ENCODE results near the gene BEST3. TPM values are rescaled to one million over a fixed set of nuclear protein-coding genes. Genes with fewer than 3 reads are reported as not detected.

Gene BEST3
- total RNA-seq, 1 experiment from 2014 or later, result 0.54 TPM

DNA sequence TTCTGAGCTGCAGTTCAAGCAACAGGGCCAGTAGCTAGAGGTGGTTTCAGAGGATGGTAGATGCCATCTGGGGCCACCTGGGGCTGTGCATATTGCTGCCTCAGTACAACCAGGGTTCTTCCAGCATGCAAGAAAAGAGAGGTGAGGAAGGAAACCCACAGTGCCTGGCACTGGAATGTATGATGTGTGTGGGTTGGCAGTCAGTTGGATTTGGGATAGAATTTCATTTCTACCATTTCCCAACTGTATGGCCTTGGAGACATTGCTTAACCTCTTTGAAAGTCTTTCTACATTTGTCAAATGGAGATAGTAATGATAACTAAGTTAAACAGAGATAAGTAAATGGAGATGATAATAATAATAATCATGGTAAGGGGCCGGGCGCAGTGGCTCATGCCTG is 78.2 kb downstream of the BEST3 start:
- Histone ChIP-seq H3K4me2 (ENCODE audit: low read length) (no peak overlapping the region), H3K27me3 (ENCODE audit: insufficient read depth, low read length) (no peaks in the 10 kb centered on the region), H4K20me1 (ENCODE audit: insufficient read depth) (no peaks in the 10 kb centered on the region), H3K4me3 (replicated peaks in 1 of 2; ENCODE audit: low read depth in 1 of 2, low read length in 2 of 2) (no peak overlapping the region), H3K9me3 (ENCODE audit: control insufficient read depth in 1 of 2, insufficient read depth in 1 of 2, low read depth in 1 of 2, low read length in 2 of 2) (no peaks in the 10 kb centered on the region), H3K9me2 (ENCODE audit: insufficient read depth) (no peaks in the 10 kb centered on the region), H3K36me3 (ENCODE audit: control insufficient read depth in 1 of 2, insufficient read depth in 2 of 2, low read length in 2 of 2) (no peaks in the 10 kb centered on the region), H3K9ac (ENCODE audit: low read length) (no peak overlapping the region), H3K27ac (ENCODE audit: low read depth, low read length) (no peak overlapping the region), H2AFZ (ENCODE audit: low read depth, low read length, poor library complexity, severe bottlenecking) (no peak overlapping the region), H3K4me1 (ENCODE audit: control insufficient read depth in 1 of 2, insufficient read depth in 2 of 2, low read length in 2 of 2) (no peaks in the 10 kb centered on the region), H3K79me2 (ENCODE audit: insufficient read depth, low read length) (no peaks in the 10 kb centered on the region)
- DNase-seq (ENCODE audit: low read depth, low spot score) (no peak), ATAC-seq (no peak)
- intact Hi-C loops (cut with micrococcal nuclease), result no loop called here
- TF ChIP-seq SIN3A (IDR thresholded peaks at IDR 0.05; ENCODE audit: low read depth) (no peak), TCF7L2 (IDR thresholded peaks at IDR 0.05; ENCODE audit: borderline replicate concordance, extremely low read depth, insufficient read depth, insufficient read length) (no peak), SP1 (IDR thresholded peaks at IDR 0.05; ENCODE audit: low read depth) (no peak), YY1 (IDR thresholded peaks at IDR 0.05; ENCODE audit: extremely low read depth, insufficient replicate concordance, low read depth, low read length) (no peak), EGR1 (IDR thresholded peaks at IDR 0.05; ENCODE audit: low read depth) (no peak), JUND (IDR thresholded peaks at IDR 0.05) (no peak), EZH2 (IDR thresholded peaks at IDR 0.05) (no peak), ZNF274 (IDR thresholded peaks at IDR 0.05; ENCODE audit: low read depth, low read length) (no peak)
- TF ChIP-seq, protein P1, sequence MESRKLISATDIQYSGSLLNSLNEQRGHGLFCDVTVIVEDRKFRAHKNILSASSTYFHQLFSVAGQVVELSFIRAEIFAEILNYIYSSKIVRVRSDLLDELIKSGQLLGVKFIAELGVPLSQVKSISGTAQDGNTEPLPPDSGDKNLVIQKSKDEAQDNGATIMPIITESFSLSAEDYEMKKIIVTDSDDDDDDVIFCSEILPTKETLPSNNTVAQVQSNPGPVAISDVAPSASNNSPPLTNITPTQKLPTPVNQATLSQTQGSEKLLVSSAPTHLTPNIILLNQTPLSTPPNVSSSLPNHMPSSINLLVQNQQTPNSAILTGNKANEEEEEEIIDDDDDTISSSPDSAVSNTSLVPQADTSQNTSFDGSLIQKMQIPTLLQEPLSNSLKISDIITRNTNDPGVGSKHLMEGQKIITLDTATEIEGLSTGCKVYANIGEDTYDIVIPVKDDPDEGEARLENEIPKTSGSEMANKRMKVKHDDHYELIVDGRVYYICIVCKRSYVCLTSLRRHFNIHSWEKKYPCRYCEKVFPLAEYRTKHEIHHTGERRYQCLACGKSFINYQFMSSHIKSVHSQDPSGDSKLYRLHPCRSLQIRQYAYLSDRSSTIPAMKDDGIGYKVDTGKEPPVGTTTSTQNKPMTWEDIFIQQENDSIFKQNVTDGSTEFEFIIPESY (IDR thresholded peaks at IDR 0.05; ENCODE audit: extremely low read depth, insufficient replicate concordance, low read length), result no peak
- BruUV-seq (replicated peaks), result no TSS peak
- ChIA-PET CTCF (no interaction called here), RAD21 (ENCODE audit: low non-redundant PET in 1 of 2, low total read pairs in 2 of 2, uncharacterized antibody in 2 of 2, unreplicated experiment in 2 of 2) (no interaction called here), POLR2A (no interaction called here)

DNA sequence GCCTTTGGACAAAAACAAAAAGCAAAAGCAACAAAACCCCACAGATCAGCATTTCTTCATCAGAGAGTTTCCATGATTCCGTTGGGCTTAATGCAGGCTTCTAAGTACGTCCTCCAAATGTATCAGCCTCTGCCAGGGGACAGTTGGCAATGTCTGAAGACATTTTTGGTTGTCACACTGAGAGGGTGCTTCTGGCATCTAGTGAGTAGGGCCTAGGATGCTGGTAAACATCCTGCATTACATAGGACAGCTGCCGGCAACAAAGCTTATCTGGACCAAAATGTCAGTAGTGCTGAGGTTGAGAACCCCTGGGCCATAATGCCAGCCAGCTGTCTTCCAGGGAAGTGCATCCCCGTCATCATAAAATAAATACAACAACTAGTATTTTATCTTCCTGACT is 79.0 kb downstream of the BEST3 start:
- no peak overlapping the region for H3K4me2 ChIP-seq (ENCODE audit: low read length)
- no peaks in the 10 kb centered on the region for H3K27me3 ChIP-seq (ENCODE audit: insufficient read depth, low read length)
- no peaks in the 10 kb centered on the region for H3K4me1 ChIP-seq (ENCODE audit: control insufficient read depth in 1 of 2, insufficient read depth in 2 of 2, low read length in 2 of 2)
- H4K20me1 ChIP-seq (ENCODE audit: insufficient read depth), result no peaks in the 10 kb centered on the region
- no peak overlapping the region for H3K27ac ChIP-seq (ENCODE audit: low read depth, low read length)
- no peak for DNase-seq (ENCODE audit: low read depth, low spot score)
- H3K79me2 ChIP-seq (ENCODE audit: insufficient read depth, low read length), result no peaks in the 10 kb centered on the region
- intact Hi-C loops (cut with micrococcal nuclease), result no loop called here
- CTCF ChIA-PET, result no interaction called here
- POLR2A ChIA-PET, result no interaction called here
- H3K9me2 ChIP-seq (ENCODE audit: insufficient read depth), result no peaks in the 10 kb centered on the region
- RAD21 ChIA-PET (ENCODE audit: low non-redundant PET in 1 of 2, low total read pairs in 2 of 2, uncharacterized antibody in 2 of 2, unreplicated experiment in 2 of 2), result no interaction called here
- no peaks in the 10 kb centered on the region for H3K9me3 ChIP-seq (ENCODE audit: control insufficient read depth in 1 of 2, insufficient read depth in 1 of 2, low read depth in 1 of 2, low read length in 2 of 2)
- ATAC-seq, result no peak
- no peak overlapping the region for H2AFZ ChIP-seq (ENCODE audit: low read depth, low read length, poor library complexity, severe bottlenecking)
- BruUV-seq (replicated peaks), result no TSS peak
- no peaks in the 10 kb centered on the region for H3K36me3 ChIP-seq (ENCODE audit: control insufficient read depth in 1 of 2, insufficient read depth in 2 of 2, low read length in 2 of 2)
- no peak overlapping the region for H3K9ac ChIP-seq (ENCODE audit: low read length)
- H3K4me3 ChIP-seq (replicated peaks in 1 of 2; ENCODE audit: low read depth in 1 of 2, low read length in 2 of 2), result no peak overlapping the region
- TF ChIP-seq CEBPB (IDR thresholded peaks at IDR 0.05; ENCODE audit: low read depth) (no peak), YY1 (IDR thresholded peaks at IDR 0.05; ENCODE audit: extremely low read depth, insufficient replicate concordance, low read depth, low read length) (no peak), ELF1 (IDR thresholded peaks at IDR 0.05; ENCODE audit: borderline replicate concordance, low read depth) (no peak), EZH2 (IDR thresholded peaks at IDR 0.05) (no peak), EGR1 (IDR thresholded peaks at IDR 0.05; ENCODE audit: low read depth) (no peak), POLR2AphosphoS5 (IDR thresholded peaks at IDR 0.05; ENCODE audit: low read depth, low read length) (no peak), TCF7L2 (IDR thresholded peaks at IDR 0.05; ENCODE audit: borderline replicate concordance, extremely low read depth, insufficient read depth, insufficient read length) (no peak)
- TF ChIP-seq, protein P2, sequence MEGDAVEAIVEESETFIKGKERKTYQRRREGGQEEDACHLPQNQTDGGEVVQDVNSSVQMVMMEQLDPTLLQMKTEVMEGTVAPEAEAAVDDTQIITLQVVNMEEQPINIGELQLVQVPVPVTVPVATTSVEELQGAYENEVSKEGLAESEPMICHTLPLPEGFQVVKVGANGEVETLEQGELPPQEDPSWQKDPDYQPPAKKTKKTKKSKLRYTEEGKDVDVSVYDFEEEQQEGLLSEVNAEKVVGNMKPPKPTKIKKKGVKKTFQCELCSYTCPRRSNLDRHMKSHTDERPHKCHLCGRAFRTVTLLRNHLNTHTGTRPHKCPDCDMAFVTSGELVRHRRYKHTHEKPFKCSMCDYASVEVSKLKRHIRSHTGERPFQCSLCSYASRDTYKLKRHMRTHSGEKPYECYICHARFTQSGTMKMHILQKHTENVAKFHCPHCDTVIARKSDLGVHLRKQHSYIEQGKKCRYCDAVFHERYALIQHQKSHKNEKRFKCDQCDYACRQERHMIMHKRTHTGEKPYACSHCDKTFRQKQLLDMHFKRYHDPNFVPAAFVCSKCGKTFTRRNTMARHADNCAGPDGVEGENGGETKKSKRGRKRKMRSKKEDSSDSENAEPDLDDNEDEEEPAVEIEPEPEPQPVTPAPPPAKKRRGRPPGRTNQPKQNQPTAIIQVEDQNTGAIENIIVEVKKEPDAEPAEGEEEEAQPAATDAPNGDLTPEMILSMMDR (IDR thresholded peaks at IDR 0.05 in 2 of 3, conservative IDR thresholded peaks at IDR 0.05 in 1 of 3; ENCODE audit: borderline replicate concordance in 1 of 3, insufficient read depth in 1 of 3, low read depth in 2 of 3, low read length in 2 of 3), result no peak
- TF ChIP-seq, protein P1 (IDR thresholded peaks at IDR 0.05; ENCODE audit: extremely low read depth, insufficient replicate concordance, low read length), result no peak
- TF ChIP-seq, protein P3, sequence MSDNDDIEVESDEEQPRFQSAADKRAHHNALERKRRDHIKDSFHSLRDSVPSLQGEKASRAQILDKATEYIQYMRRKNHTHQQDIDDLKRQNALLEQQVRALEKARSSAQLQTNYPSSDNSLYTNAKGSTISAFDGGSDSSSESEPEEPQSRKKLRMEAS (IDR thresholded peaks at IDR 0.05), result no peak
